GM19324 (cell line): ENCODE data around the gene LYPD6.

ENCODE experiments used
- ATAC-seq: cut with Tn5 transposase; IDR thresholded peaks from one replicate; pipeline ENCODE4 v1.9.1; 2021; ENCODE audit warnings: mild to moderate bottlenecking, moderate library complexity; ENCODE audit not compliant: unreplicated experiment, low FRiP score

Gene LYPD6

DNA sequence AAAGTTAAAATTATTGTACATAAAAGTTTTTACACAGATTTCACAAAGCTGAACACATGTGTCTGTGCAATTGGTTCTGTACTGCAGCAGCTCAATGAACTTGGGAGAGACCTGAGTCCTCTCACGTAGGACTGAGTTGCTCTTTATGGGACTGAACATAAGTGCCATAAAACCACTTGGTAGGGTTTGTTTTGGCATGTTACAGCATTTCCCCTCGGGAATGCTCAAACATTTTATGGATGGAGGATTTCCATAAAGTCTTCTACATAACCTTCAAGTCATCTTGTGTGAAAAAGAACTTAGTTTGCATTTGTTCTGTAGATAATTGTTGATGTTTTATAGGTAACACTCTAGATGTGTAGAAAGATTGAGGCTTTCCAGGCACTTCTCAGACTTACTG is 15.9 kb downstream of the LYPD6 start:
- ATAC-seq: no peak

DNA sequence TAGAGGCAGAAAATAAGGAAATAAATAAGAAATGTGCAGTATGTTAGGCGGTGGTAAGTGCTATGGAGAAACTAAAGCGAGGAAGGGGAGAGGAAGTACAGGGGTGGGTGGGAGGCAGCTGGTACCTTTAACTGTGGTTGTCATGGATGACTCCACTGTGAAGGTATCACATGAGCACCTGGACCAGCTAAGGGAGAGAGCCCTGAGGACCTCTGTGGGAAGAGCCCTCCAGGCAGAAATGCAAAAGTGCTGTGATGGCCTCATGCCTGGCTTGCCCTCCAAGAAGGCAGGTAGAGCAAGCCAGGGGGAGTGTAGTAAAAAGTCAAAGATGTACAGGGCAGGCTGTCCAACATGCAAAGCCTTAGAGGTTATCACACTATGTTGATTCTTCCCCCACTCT is 17.9 kb downstream of the LYPD6 start:
- no peak for ATAC-seq

DNA sequence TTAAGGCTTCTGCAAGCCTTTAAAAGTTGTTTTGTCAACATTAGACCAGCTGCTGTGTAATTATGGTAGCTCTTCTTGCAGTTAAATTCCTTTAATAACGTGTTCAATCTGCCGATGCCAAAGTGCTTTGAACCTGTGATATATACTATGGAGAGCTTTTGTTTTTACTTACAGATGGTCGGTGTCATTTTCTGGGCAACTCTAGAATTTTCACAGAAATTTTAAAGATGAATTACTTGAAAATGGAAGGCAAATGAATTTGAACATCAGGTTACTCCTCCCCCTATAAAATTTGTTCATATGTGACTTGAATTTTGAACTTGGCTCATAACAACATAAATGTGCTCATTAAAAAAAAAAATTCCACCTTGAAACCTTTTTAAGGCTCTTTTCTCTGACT is 23.0 kb downstream of the LYPD6 start:
- ATAC-seq: no peak

DNA sequence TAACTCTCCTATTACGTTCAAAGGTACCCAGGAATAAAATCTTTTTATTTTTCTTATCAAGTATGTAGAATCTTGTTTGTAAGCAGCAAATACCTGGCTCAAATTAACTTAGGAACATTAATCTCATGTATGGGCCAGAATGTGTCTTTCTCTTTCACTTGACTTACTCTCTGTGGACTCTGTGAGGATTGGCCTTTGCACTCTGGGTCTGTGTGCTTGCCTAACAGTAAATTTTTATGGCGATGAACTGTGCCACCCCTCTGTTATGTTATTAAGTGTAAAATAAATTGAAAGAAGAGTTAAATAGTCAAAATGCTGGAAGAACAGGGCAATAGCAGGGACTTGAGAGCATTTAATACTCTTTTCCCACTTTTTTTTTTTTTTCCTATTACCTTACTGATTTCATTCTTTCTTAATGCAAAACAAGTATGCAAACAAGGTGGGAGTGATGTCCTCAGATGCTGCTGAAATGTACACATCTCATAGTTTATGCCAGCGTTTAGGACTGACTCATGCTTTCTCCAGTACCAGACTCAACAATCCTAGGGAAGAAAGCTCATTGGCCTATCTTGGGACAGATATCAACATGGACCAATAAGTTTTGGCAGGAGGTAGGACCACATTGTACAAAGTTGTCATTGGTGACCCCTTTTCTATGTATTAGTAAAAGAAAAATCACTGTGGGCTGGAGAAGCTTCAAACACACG is 25.5 kb downstream of the LYPD6 start:
- ATAC-seq: no peak

DNA sequence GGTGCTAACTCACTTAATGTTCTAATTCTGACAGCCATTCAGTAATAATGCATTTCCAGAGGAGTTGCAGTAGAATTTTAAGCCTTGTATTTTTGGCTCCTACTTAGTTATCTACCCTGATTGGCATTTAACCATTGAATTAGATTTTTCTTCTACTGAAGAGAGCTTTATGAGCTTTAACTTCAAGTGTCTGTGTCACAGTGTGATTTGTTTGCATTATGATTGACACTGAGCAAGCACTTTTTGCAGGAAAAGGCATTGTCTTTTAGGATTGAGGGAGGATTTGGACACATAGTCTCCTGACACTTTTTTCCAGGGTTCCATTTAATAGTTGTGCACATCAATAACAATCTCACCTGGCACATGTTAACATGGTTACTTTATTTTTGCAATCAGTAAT is 26.7 kb downstream of the LYPD6 start:
- no peak for ATAC-seq

DNA sequence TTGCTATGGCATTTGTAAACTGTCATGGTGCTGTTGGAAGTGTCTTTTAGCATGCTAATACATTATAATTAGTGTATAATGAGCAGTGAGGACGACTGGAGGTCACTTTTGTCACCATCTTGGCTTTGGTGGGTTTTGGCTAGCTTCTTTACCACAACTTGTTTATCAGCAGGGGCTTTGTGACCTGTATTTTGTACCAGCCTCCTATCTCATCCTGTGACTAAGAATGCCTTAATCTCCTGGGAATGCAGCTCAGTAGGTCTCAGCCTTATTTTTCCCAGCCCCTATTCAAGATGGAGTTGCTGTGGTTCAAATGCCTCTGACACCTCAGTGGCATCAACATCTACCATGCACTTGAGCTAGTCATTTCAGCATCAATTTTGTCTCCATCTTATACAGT is 29.7 kb downstream of the LYPD6 start:
- ATAC-seq: no peak

DNA sequence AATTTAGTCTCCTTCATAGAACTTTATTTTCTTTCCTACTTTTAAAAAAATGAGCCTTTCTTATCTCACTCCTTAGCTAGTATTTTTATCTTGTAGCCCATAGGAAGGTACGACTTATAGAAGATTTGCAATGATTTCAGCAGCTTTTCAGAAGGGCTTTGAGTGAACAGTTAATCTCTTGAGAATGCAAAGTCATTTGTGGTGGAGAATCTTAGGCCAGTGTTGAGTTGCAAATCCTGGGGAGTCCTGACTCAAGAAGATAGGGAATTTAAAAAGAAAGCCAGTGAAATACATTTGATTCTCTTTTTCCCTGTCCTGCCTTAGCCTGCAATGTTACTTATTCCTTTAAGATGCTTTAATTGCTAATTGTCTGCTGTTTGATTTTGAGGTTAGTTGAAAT is 33.6 kb downstream of the LYPD6 start:
- no peak for ATAC-seq

DNA sequence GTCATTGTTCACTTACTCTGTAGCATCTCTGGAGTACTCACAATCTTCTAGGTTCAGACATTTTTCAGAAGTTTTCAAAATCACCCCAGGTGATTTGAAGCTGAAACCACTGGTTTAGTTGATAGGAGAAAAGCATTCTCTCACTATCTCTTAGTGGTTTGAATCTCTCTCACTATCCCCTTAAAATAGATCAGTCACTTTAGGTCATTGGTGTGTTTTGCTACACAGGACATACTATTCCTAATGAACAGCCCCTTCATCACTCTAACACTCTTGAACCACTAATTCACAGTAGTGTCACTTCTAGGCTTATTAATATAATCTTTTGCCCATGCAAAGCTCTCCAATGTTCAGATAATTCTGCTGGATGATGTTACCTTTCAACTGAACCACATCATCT is 34.5 kb downstream of the LYPD6 start:
- no peak for ATAC-seq

DNA sequence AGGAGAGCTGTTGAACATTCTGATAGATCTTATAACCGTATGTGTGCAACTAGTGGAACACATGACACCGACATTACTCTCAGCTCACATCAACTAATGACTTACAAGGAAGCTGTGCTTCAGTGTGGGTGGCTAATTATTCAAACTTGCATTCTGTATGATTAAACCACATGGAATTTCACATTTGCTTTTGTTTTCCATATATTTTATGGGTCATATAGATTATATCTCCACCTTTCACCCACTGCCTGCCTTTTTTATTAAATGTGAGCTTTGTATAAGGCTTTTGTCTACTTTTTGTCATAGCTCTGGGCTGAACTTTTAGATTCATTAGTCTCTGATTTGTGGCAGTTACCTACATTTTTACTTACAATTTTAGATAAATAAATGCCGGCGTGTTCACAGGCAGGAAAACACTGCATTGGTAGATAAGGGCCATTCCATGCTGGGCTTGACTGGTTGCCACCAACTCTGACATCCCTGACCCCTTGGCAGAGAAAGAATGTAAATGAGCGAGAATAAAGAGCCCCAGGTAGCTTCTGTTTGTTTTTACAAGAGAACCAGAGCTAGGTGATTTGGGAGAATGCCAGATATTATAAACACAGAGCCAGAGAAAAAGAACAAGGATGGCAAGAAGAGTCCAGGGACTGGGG is 35.7 kb downstream of the LYPD6 start:
- ATAC-seq: no peak

DNA sequence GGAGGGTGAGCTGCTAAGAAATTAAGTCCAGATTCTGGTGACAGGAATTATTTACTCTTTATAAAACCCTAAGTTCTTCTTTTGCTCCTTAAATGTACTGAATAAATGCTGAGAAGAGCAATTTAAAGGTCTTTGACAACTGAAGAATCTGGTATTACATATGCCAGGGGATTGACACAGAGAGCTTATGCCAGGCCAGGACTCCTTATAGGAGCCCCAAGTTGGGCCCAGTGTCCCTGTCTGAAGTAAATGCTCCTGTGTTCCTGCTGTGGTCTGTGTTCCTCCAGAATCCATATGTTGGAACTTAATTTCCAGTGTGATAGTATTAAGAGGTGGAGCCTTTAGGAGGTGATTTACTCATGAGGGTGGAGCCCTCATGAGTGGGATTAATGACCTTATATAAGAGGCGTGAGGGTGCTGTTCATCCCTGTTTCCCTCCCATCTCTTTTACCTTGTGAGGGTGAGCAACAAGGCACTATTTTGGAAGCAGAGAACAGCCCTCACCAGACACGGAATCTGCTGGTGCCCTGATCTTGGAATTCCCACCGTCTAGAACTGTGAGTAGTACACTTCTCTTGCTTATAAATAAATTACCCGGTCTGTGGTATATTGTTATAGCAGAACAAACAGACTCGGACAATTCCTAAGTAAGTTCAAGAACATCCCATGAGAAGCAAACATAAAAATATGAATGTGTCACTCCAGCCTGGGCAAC is 39.8 kb downstream of the LYPD6 start:
- ATAC-seq: no peak

DNA sequence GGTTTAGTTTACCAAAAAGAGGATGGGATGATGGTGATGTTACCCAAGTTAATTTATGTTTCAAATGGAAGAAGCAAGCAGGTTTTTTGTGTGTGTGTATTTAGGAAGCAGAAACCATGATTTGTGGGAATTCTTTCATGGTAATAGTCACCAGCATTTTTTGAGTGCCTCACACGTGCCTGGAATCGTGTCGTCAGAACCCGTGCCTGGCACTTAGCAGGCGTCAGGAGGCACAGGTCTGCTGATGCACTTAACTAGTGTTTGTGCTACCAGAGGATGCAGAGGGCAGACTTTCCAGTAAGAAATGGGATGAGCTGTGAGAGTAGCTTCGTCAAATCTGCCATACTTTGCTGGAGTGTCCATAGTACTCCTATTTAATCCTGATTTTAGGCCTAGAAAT is 41.1 kb downstream of the LYPD6 start:
- ATAC-seq: no peak

DNA sequence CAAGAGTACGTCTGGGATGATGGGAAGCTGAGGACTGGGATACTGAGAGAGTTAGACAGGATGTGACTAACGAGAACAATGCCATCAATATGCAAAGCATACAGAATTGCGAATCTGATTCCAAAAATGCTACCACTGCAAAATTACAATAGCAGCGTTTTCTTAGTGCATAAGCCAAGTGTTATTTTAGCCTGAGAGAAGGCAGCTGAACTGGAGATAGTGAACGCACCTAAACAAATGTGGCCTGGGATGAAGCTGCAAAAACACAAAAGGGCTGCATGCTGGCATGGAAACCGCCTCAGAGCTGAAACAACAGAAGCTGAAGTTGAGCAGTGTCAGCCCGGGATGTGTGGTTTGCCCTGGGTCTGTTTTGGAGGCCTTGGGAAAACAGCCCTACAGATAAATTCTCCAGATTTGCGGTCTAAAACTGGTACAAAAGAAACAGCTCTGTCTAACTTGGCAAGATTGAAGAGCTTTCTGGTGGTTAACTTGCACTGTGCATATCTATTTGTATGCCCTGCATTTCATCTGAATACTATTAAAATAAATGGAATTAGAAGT is 45.5 kb downstream of the LYPD6 start:
- ATAC-seq: no peak

DNA sequence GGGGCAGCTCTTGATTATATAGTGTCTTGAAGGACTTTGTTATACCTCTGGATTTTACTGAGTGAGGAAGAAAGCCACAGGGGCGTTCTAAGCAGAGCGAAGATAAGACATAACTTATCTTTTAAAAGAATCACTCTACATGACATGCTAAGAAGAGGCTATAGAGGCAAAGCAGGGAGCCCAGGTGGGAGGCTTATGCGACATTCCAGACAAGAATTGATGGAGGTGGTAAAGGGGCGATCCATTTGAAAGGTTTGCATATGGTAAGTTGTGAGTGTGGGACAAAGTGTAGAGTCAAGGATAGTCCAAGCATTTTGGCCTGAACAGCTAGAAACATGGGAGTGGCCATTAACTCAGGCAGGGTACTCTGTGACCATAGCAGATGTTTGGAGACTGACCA is 49.8 kb downstream of the LYPD6 start:
- ATAC-seq: no peak

DNA sequence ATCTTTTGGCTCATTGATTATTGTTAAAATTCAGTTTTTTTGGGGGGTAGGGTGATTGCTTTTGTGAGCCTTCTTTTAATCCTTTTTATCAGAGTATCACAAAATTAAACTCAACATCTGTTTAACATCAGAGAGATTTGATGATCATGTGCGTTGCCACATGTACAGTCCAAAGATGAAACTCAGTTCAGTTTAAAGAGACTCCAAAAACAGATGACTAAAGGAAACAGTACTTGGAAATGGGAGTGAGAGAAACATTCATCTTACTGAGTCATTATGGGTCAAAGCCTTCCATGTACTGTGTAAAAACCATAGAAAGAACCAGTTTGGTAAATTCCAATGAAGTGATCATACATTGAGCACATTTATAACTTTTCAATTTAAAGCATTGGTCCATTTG is 53.0 kb downstream of the LYPD6 start:
- ATAC-seq: no peak

DNA sequence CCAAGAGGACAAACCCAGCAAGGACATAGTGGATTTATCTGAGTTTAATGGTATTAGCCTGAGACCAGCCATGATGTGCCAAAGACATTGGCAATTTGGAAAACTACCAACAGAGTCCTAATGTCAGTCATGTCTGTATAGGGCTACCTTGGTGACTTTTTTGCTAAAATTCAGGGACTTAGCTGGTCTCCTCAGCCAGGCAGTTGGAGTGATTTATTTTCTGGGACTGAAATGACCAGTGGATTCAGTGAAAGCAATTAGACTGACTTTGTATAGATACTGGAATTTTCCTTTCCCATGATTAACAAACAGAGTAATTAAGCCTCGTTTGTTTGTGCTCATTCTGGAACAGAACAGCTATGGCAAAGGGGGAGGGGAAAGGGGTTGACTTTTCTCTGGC is 55.0 kb downstream of the LYPD6 start:
- no peak for ATAC-seq

DNA sequence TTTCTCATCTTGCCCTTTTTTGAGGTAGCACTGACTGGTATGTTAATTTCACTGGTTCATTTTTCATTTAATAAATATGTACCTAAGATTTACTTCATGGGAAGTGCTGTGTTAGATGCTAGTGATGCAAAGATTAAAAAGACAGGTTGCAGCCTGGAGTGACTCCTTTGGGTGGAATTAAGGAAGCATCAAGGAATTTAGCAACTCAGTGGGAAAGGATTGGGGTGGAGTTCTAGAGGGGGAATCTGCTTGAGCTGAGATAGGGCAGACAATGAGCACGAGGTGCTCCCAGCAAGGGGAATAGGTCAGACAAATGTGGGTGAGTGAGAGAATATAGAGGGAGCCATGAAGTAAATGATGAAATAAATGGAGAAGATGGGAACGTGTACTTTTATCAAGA is 57.0 kb downstream of the LYPD6 start:
- no peak for ATAC-seq

DNA sequence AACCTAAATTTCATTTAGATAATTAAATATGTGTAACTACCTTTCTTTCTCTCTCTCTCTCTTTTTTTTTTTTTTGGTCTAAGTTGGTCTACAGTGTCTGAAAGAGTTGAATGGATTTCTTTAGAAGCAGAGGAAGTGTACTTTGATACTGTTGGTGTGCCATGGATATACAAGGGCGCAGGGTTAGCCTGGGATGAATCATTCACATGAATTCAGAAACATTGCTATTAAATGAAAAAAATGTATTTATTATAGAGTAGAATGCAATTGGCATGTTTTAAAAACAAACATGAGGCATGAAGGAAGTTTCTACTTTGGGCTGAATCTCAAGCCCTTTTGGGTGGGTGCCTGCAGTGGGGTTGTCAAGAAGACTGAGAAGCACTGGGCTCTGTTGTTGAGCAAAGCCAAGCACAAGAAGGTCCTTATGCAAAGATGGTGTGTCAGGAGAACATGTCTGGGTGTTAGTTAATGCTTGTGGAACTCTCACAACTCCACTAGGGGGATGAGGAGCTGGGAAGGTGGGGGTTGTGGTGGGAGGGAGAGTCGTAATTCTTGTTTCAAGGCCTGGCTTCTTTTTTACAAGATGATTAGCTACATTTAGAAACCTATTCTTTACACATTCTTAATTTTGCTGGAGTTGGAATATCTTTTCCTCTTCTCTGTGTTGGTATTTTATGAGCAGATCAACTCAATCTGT is 57.9 kb downstream of the LYPD6 start:
- no peak for ATAC-seq

DNA sequence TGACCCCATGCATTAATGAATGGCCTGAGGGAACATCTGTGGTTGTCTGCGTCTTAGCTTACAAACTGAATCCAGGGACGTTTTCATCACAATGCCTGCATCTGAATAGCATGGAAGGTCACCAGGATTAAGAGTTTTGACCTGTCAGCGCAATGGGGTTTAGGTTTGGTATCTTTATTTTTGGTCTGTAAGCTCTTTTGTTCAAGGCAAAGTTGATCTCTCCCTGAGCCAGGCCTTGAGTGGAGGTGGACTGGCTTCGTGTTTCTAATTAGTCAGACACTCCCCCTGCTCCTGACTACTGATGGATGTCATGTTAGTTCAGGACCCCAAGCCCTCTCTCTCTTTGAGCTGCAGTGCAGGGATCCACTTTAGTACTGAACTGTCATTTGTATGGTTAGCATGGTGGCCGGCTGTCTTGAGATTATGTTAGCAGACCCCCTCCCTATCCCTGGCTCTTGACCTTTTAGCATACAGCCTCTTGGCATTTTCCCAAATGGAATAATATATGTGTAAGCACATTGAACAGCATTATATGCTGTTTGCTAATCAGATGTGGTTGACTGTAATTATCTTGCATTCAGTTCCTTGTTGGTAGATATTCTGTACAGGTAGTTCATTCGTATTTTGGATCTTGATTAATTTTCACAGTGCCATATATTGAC is 59.2 kb downstream of the LYPD6 start:
- no peak for ATAC-seq

DNA sequence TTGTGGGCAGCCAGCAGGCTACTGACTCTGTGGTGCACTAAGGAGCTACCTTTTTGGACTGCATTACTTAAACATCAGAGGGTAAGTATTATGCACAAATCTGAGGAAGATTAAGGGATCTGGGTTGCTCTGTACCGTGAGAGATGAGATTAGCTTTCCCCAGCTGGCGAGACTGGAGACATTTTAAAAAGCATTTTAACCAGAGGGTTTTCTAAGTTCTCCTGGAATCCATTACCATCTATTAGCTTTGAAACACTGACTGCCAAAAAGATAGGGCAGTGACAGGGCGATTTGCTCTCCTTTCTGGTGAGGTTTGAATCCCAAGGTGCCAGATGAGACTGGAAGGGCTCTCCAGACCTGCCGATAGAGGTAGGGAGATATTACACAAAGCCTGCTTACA is 63.2 kb downstream of the LYPD6 start:
- no peak for ATAC-seq

DNA sequence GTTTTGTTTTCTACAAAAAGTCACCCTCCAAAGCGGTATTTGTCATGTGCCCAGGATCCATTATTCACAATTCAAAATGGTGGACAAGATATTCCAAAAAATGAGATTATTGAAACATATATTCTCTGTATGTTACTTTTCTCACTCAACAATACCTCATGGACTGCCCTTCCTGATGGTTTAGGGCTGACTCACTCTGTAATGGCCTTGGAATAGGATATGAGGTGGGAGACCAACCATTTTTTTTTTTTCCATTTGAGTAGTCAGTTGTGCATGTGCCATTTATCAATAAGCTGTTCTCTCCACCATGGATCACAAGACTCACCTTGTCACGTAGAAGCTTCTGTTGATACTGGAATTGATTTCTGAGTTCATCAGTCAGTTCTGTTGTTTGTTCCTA is 64.5 kb downstream of the LYPD6 start:
- ATAC-seq: no peak
